T-helper 1 cell (primary cell): Measurements from ENCODE around the gene AKAP9.
A peak's percentile ranks its signal among the peaks of the same experiment; 100 is the strongest.
"Not testable (repeated sequence)": the region's sequence is repeated elsewhere in the genome, so short reads cannot be mapped to it uniquely, and the experiment has no call there.

Source experiments
- DNase-seq, 5 donors: peaks; one replicate each; pipeline ENCODE4 v3.0.0-alpha.2; 2012 to 2020

The AKAP9 gene

DNA sequence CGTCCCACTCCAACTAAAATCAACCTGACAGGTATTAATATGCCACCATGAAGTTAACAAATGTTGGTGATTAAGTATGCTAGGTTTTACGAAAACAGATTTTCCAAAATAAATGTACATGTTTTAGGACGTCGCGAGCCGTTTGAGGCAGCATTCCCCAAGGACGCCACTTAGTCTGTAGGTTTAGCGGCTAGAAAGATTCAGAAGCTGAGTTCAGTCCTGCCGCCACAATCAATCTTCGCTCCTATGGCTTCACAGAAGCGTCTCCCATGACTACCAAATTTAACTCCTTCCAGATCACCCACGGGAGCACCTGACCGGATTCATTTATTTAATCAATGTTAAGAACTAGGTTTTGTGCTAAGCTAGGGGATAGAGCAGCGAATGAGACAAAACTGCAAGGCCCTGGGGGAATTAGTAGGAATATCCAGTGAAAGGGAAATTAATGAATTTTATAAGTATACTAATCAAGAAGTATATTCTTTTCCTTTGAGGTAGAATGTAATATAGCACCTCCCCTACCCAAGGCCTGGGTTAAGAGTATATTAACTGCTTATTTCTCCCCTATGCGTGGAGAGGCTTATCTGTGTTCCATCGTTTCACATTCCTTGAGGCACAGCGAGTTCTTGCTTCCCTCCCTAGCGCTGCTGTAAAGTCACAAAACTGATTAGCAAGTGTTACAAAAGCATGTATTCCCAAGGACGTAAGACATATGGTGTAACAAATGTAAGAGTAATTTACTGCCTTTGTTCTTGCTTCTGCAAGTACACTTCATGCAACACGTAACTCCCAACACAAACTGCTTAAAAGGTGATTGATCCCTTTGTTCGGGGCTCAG lies 194.6 kb downstream of the AKAP9 start:
- peak in 1 of 5 donors; percentile 5 for DNase-seq

DNA sequence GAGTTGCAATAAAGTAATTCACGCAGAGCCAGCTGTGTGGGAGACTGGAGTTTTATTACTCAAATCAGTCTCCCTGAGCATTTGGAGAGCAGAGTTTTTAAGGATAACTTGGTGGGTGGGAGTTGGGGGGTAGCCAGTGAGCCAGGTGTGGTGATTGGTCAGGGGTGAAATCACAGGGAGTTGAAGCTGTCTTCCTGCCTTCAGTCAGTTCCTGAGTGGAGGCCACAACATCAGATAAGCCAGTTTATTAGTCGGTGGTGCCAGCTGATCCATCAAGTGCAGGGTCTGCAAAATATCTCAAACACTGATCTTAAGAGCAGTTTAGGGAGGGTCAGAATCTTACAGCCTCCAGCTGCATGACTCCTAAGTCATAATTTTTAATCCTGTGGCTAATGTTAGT lies 196.9 kb downstream of the AKAP9 start:
- DNase-seq, result no peak

DNA sequence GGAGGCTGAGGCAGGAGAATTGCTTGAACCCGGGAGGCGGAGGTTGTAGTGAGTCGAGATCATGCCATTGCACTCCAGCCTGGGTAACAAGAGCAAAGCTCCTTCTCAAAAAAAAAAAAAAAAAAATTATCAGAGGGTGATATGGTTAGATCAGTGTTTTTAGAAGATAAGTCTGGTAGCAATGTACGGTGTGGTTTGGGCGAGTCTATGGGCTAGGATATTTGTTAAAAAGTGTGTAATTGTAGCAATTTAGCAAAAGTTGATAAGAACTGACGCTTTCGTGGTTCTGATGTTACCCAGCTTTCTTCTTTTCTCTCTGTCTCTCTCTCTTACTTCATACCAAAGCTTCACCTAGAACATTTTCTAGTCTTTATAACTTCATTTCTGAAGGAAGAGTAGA lies 200.5 kb downstream of the AKAP9 start:
- DNase-seq, result no peak

DNA sequence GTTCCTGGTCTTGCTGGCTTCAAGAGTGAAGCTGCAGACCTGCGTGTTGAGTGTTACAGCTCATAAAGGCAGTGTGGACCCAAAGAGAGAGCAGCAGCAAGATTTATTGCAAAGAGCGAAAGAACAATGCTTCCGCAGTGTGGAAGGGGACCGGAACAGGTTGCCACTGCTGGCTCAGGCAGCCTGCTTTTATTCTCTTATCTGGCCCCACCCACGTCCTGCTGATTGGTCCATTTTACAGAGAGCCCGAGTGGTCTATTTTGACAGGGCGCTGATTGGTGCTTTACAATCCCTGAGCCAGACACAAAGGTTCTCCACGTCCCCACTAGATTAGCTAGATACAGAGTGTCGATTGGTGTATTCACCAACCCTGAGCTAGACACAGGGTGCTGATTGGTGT lies 202.1 kb downstream of the AKAP9 start:
- DNase-seq, result not testable (repeated sequence)

DNA sequence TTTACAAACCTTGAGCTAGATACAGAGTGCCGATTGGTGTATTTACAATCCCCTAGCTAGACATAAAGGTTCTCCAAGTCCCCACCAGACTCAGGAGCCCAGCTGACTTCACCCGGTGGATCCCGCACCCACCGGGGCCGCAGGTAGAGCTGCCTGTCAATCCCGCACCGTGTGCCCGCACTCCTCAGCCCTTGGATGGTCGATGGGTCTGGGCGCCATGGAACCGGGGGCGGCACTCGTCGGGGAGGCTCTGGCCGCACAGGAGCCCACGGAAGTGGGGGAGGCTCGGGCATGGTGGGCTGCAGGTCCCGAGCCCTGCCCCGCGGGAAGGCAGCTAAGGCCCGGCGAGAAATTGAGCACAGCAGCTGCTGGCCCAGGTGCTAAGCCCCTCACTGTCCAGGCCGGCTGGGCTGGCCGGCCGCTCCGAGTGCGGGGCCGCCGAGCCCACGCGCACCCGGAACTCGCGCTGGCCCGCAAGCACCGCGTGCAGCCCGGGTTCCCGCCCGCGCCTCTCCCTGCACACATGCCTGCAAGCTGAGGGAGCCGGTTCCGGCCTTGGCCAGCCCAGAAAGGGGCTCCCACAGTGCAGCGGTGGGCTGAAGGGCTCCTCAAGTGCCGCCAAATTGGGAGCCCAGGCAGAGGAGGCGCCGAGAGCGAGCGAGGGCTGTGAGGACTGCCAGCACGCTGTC lies 202.7 kb downstream of the AKAP9 start:
- not testable (repeated sequence) for DNase-seq

DNA sequence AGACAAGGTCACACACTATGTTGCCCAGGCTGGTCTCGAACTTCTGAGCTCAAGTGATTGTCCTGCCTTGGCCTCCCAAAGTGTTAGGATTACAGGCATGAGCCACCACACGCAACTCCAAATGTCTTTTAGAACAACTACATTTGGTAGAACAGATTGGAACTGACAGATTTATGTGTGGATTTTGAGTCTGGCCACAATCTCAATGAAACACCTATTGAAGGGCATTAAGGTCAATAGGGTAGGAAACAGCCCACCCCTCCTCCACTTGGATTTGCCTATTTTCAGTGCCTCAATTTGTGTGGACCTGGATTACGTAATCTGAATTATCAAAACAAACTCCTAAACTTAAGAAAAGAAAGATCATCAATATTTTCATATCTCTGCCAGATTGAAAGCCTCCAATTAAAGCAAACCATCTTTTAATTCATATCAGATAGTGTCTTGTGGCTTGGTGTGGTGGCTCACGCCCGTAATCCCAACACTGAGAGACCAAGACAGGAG lies 209.1 kb downstream of the AKAP9 start:
- no peak for DNase-seq

DNA sequence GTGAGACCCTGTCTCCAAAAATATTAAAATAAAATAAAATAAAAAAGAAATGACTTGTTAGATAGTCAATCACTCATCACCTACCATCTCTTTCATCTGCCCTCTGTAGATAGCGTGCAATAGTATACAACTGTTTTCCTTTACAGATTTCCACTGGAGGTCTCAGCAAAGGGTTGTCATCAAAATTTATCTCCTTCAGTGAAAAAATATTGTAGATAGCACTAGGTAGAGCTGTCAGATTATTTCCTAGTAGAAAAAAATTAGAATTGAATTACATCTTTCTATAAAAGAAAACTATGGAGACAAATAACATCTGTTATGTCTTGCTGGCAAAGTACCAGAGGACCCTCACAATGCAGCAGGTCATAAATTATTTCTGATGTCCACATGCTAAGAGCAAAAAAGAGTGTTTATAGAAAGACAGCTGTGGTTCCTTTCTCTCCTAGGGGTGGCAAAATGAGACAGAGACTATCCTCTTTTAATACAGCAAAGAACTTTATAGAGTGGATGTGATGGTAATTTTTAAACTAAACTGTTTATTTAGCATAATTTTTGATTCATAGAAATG lies 209.9 kb downstream of the AKAP9 start:
- no peak for DNase-seq

DNA sequence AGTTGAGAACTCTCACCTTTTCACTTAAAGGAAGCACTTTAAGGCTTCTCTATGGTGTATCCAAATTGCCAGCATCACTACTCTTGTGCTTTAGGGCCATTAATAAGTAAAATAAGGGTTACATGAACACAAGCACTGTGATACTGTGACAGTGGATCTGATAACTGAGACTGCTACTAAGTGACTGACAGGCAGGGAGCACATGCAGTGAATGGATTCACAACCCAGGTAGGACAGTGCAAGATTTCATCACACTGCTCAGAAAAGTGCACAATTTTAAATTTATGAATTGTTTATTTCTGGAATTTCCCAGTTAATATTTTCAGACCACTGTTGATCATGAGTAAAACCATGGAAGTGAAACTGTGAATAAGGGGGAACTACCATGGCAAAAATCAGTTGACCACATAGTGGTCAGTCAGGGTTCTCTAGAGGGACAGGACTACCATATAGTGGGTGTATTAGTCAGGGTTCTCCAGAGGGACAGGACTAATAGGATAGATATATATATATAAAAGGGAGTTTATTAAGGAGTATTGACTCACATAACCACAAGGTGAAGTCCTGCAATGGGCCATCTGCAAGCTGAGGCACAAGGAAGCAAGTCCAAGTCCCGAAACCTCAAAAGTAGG lies 214.6 kb downstream of the AKAP9 start:
- no peak for DNase-seq

DNA sequence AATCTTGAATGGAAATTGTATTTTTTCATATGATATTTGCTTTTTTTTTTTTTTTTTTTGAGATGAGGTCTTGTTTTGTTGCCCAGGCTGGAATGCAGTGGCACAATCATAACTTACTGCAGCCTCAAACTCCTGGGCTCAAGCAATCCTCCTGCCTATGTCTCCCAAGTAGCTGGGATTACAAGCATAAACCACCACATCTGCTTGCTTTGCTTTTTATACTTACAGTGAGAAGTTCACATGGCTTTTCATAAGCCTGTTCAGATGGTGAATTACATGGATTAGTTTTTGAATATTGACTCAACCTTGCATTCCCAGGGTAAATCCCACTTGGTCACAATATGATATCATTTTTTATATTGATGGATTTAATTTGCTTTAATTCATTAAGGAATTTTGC lies 216.3 kb downstream of the AKAP9 start:
- DNase-seq, result no peak

DNA sequence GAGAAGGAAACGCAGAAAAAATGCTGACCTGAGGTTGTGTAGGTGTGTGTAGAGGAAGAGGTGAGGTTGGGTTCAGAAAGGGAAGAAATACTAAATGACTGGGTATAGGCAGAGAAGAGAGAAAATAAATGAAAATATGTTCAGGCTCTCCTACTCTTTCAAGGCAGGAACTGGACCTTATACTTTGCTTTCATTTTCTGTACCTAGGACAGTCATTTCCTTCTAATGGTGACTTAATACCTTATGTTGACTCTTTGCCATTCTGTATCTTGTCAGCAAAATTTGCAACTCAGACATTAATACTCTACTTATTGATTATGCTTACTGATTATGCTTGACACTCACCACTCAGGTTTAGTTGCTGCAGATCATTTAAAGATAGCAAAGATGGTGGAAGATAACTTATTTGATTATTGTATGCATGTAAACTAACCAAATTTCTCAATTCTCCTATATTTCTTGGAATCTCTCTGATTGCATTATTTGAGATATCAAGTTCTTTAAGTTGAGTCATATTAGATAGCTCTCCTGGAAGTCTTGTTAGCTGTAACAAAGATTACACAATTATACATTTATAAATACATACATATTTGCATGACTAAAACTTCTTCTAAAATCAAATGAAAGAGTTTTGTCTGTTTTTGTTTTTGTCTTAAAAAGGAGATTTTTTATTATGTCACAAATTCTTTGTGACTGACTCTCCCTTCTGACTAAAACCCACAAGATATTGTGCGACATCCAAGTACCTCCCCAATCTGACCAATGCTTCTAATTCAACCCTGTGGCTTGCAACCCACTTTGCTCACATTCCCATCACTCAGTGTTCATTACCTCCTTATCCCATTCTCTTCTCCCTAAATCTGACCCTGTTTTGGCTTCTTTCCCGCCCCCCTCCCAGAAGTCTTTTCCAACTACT lies 218.3 kb downstream of the AKAP9 start:
- no peak for DNase-seq
